IPS-15b (cell line): Measurements from ENCODE around the gene BMPR2.
"Not testable (repeated sequence)": the region's sequence is repeated elsewhere in the genome, so short reads cannot be mapped to it uniquely, and the experiment has no call there.

ENCODE experiments used
- H3K27me3 ChIP-seq: one replicate; pipeline ENCODE4 v1.6.1; 2013; ENCODE audit warnings: low read length; ENCODE audit not compliant: control insufficient read depth, insufficient read depth
- H3K36me3 ChIP-seq: one replicate; pipeline ENCODE4 v1.6.1; 2013; ENCODE audit warnings: low read length; ENCODE audit not compliant: control insufficient read depth, insufficient read depth
- H3K4me1 ChIP-seq: one replicate; pipeline ENCODE4 v1.6.1; 2013; ENCODE audit warnings: mild to moderate bottlenecking, low read length; ENCODE audit not compliant: control insufficient read depth, insufficient read depth
- H3K4me3 ChIP-seq: one replicate; pipeline ENCODE4 v1.5.1; 2013; ENCODE audit warnings: low read depth, low read length
- H3K9ac ChIP-seq: one replicate; pipeline ENCODE4 v1.6.1; 2013; ENCODE audit warnings: low read depth, mild to moderate bottlenecking, low read length
- H3K9me3 ChIP-seq: one replicate; pipeline ENCODE4 v1.6.1; 2013; ENCODE audit warnings: mild to moderate bottlenecking, low read length; ENCODE audit not compliant: control insufficient read depth, insufficient read depth

Gene BMPR2

GRCh38 chr2:202545931-202546330 is 169.8 kb downstream of the BMPR2 start:
- H3K9me3 ChIP-seq = no peaks in the 10 kb centered on the region
- H3K36me3 ChIP-seq = no peaks in the 10 kb centered on the region
- H3K4me1 ChIP-seq = no peaks in the 10 kb centered on the region
- no peaks in the 10 kb centered on the region for H3K27me3 ChIP-seq
- no peak overlapping the region for H3K9ac ChIP-seq
- no peak overlapping the region for H3K4me3 ChIP-seq

DNA sequence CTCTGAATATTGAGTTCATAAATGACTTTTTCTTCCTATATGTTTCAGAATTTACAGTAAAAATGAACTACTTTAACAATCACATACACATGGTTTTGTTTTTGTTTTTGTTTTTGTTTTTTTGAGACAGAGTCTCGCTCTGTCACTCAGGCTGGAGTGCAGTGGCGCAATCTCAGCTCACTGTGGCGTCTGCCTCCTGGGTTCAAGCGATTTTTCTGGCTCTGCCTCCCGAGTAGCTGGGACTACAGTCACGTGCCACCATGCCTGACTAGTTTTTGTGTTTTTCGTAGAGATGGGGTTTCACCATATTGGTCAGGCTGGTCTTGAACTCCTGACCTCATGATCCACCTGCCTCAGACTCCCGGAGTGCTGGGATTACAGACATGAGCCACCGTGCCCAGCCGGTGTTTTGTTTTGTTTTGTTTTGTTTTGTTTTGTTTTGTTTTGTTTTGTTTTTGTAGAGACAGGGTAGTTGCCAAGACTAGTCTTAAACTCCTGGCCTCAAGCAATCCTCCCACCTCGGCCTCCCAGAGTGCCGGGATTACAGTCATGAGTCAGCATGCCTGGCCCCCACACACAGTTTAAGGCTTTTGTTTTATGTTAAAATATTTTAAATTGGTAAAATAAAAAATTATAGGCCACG is 170.5 kb downstream of the BMPR2 start:
- not testable (repeated sequence) for H3K36me3 ChIP-seq, H3K4me3 ChIP-seq, H3K4me1 ChIP-seq, H3K9ac ChIP-seq, H3K9me3 ChIP-seq, H3K27me3 ChIP-seq

GRCh38 chr2:202548240-202548639 is 172.1 kb downstream of the BMPR2 start:
- no peaks in the 10 kb centered on the region for H3K4me1 ChIP-seq
- no peak overlapping the region for H3K4me3 ChIP-seq
- H3K9me3 ChIP-seq = no peaks in the 10 kb centered on the region
- H3K36me3 ChIP-seq = no peaks in the 10 kb centered on the region
- no peaks in the 10 kb centered on the region for H3K27me3 ChIP-seq
- no peak overlapping the region for H3K9ac ChIP-seq

GRCh38 chr2:202551000-202551399 is 174.9 kb downstream of the BMPR2 start:
- H3K4me1 ChIP-seq, H3K9ac ChIP-seq, H3K4me3 ChIP-seq, H3K9me3 ChIP-seq, H3K36me3 ChIP-seq, H3K27me3 ChIP-seq: not testable (repeated sequence)

- Histone ChIP-seq H3K9me3 (no peaks in the 10 kb centered on the region), H3K9ac (no peak overlapping the region), H3K27me3 (no peaks in the 10 kb centered on the region), H3K4me1 (no peaks in the 10 kb centered on the region), H3K4me3 (no peak overlapping the region), H3K36me3 (no peaks in the 10 kb centered on the region)
Measured at GRCh38 chr2:202555356-202555755, 179.2 kb downstream of the BMPR2 start.

DNA sequence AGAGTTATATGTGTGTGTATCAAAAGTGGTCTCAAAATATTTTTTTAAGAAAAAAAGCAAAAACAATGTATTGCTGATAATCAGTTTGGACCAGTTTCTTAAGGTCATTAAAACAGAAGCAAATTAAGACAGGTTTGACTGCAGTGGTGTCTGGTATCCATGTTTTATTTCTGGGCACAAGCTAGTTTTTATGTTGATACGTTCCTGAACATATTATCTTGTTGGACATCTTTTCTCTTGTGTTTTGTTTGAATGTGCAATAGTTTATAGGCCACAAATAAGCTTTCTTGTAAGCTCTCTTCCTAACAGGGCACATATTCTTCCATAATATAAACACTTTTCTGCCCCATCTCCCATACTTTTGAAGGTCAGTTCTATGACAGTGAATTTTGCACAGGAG is 184.1 kb downstream of the BMPR2 start:
- Histone ChIP-seq H3K4me3 (no peak overlapping the region), H3K9ac (no peak overlapping the region), H3K9me3 (no peaks in the 10 kb centered on the region), H3K4me1 (no peaks in the 10 kb centered on the region), H3K27me3 (no peaks in the 10 kb centered on the region), H3K36me3 (no peaks in the 10 kb centered on the region)

- Histone ChIP-seq H3K9ac (no peak overlapping the region), H3K27me3 (no peaks in the 10 kb centered on the region), H3K4me3 (no peak overlapping the region), H3K4me1 (no peaks in the 10 kb centered on the region), H3K36me3 (no peaks in the 10 kb centered on the region), H3K9me3 (no peaks in the 10 kb centered on the region)
Measured at GRCh38 chr2:202564226-202564625, 188.1 kb downstream of the BMPR2 start.

DNA sequence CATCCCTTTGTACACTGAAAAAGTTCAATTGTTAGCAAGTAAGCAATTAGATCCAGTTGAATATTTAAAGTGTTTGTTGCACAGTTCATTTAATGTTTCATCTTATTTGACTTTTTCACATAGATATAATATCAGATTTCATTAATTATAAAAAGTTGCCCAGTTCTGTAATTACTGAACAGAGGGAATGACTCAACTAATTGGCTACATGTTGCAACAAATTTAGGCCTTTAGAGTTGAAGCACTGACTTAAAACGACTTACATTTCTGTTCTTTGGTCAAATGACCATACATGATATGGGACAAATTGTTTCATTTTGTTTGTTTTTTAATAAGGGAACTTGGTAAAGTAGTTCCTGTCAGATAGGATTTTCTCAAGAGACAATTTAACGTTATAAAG is 190.2 kb downstream of the BMPR2 start:
- Histone ChIP-seq H3K36me3 (no peaks in the 10 kb centered on the region), H3K27me3 (no peaks in the 10 kb centered on the region), H3K9ac (no peak overlapping the region), H3K4me3 (no peak overlapping the region), H3K4me1 (no peaks in the 10 kb centered on the region), H3K9me3 (no peaks in the 10 kb centered on the region)

DNA sequence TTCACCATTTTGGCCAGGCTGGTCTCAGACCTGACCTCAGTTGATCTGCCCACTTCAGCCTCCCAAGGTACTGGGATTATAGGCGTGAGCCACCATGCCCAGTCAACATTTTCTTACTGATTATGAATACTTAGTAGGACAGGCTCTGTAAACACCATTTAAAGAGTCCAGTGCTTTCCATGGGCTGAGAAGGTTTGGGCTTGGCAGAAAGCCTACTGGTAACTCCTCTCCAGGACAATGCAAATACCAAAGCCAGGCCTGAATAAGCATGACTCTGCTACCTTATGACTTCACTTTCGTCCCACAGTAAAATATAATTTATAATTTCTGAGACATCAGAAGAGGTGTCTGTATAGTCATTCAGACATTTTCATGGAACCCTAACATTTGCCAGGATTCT is 198.4 kb downstream of the BMPR2 start:
- Histone ChIP-seq H3K9ac (no peak overlapping the region), H3K36me3 (no peaks in the 10 kb centered on the region), H3K27me3 (no peaks in the 10 kb centered on the region), H3K9me3 (no peaks in the 10 kb centered on the region), H3K4me1 (no peaks in the 10 kb centered on the region), H3K4me3 (no peak overlapping the region)

GRCh38 chr2:202575194-202575593 is 199.1 kb downstream of the BMPR2 start:
- H3K4me3 ChIP-seq, H3K4me1 ChIP-seq, H3K36me3 ChIP-seq, H3K9ac ChIP-seq, H3K27me3 ChIP-seq, H3K9me3 ChIP-seq: not testable (repeated sequence)

GRCh38 chr2:202577250-202578183 is 201.4 kb downstream of the BMPR2 start:
- Histone ChIP-seq H3K9ac (no peak overlapping the region), H3K4me1 (no peaks in the 10 kb centered on the region), H3K36me3 (no peaks in the 10 kb centered on the region), H3K9me3 (no peaks in the 10 kb centered on the region), H3K4me3 (no peak overlapping the region), H3K27me3 (no peaks in the 10 kb centered on the region)

GRCh38 chr2:202582846-202583245 is 206.7 kb downstream of the BMPR2 start:
- not testable (repeated sequence) for H3K4me1 ChIP-seq, H3K9ac ChIP-seq, H3K27me3 ChIP-seq, H3K36me3 ChIP-seq, H3K9me3 ChIP-seq, H3K4me3 ChIP-seq
